Measurements from ENCODE around the gene CHCHD1.

The CHCHD1 gene

GRCh38 chr10:73765066-73765465 is 16.8 kb upstream of the CHCHD1 start:
- no peak for DNase-seq (ENCODE audit: low read depth)
- TF ChIP-seq, protein P1, sequence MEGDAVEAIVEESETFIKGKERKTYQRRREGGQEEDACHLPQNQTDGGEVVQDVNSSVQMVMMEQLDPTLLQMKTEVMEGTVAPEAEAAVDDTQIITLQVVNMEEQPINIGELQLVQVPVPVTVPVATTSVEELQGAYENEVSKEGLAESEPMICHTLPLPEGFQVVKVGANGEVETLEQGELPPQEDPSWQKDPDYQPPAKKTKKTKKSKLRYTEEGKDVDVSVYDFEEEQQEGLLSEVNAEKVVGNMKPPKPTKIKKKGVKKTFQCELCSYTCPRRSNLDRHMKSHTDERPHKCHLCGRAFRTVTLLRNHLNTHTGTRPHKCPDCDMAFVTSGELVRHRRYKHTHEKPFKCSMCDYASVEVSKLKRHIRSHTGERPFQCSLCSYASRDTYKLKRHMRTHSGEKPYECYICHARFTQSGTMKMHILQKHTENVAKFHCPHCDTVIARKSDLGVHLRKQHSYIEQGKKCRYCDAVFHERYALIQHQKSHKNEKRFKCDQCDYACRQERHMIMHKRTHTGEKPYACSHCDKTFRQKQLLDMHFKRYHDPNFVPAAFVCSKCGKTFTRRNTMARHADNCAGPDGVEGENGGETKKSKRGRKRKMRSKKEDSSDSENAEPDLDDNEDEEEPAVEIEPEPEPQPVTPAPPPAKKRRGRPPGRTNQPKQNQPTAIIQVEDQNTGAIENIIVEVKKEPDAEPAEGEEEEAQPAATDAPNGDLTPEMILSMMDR (IDR thresholded peaks at IDR 0.05; ENCODE audit: control insufficient read depth, insufficient read depth, low read depth, low read length, missing control alignments) = no peak
- no peak overlapping the region for H3K4me3 ChIP-seq (ENCODE audit: control insufficient read depth, low read depth, low read length)

DNA sequence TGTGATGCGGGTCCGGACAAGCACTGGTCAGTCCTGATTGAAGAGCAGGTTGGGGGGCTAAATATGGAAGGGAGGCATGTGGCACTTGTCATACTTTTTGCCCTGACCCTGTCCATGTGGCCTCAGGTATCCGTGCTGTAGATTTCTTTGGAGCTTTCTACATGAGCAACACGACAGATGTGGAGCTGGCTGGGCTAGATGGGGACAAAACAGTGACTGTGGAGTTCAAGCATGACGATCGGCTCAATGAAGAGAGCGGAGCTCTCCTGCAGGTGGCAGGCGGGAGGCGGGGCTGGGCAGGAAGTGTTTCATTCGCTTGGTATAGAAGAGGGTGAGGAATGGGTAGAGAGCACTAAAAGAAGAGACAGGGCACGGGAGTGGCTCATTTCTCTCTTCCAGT is 13.0 kb upstream of the CHCHD1 start:
- TF ChIP-seq, protein P1 (IDR thresholded peaks at IDR 0.05; ENCODE audit: control insufficient read depth, insufficient read depth, low read depth, low read length, missing control alignments) = no peak
- H3K4me3 ChIP-seq (ENCODE audit: control insufficient read depth, low read depth, low read length) = no peak overlapping the region
- no peak for DNase-seq (ENCODE audit: low read depth)

- no peak for DNase-seq (ENCODE audit: low read depth)
- TF ChIP-seq, protein P1 (IDR thresholded peaks at IDR 0.05; ENCODE audit: control insufficient read depth, insufficient read depth, low read depth, low read length, missing control alignments) = no peak
- H3K4me3 ChIP-seq (ENCODE audit: control insufficient read depth, low read depth, low read length) = no peak overlapping the region
Measured at GRCh38 chr10:73769396-73769795, 12.5 kb upstream of the CHCHD1 start.

DNA sequence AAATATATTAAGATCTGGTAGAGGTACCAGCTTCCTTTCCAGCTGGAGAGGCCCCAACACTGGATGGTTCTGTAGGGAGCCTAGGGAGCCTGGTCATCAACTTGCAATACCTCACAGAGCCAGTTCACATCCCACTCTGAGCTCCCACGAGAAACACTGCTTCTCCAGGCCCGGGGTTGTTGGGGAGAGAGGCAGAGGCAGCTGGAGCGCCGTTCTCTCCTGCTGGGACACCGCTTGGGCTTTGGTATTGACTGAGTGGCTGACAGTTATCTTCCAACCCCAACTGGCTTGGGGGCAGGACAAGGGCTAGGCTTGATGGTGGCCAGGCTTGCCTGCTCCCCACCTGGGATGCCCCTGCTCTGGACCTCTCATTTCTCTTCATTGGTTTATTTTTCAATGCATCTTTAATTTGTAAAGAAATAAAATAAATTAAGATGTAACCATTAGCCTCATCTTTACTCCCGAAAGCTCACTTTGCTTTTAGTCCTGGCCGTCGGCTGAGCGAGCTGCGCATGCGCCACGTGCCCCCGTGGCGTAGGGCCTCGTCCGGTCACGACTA is 10.0 kb upstream of the CHCHD1 start:
- peak overlapping the region; percentile 82 for H3K4me3 ChIP-seq (ENCODE audit: control insufficient read depth, low read depth, low read length)
- TF ChIP-seq, protein P1 (IDR thresholded peaks at IDR 0.05; ENCODE audit: control insufficient read depth, insufficient read depth, low read depth, low read length, missing control alignments) = no peak
- DNase-seq (ENCODE audit: low read depth) = no peak

GRCh38 chr10:73772281-73773151 is 9.3 kb upstream of the CHCHD1 start:
- DNase-seq (ENCODE audit: low read depth) = peak; percentile 37
- H3K4me3 ChIP-seq (ENCODE audit: control insufficient read depth, low read depth, low read length) = peak overlapping the region; percentile 82
- TF ChIP-seq, protein P1 (IDR thresholded peaks at IDR 0.05; ENCODE audit: control insufficient read depth, insufficient read depth, low read depth, low read length, missing control alignments) = no peak

- H3K4me3 ChIP-seq (ENCODE audit: control insufficient read depth, low read depth, low read length) = peak overlapping the region; percentile 82
Measured at GRCh38 chr10:73773152-73773879, 8.5 kb upstream of the CHCHD1 start.

More at GRCh38 chr10:73773152-73773879, 8.5 kb upstream of the CHCHD1 start:
- TF ChIP-seq, protein P1 (IDR thresholded peaks at IDR 0.05; ENCODE audit: control insufficient read depth, insufficient read depth, low read depth, low read length, missing control alignments) = no peak
- DNase-seq (ENCODE audit: low read depth) = no peak
